ENCODE data around the gene MS4A10. TPM values are rescaled to one million over a fixed set of nuclear protein-coding genes. Genes with fewer than 3 reads are reported as not detected.
A peak's percentile ranks its signal among the peaks of the same experiment; 100 is the strongest.

MS4A10 gene
- total and polyA plus RNA-seq, 2 experiments from 2014 or later = not detected

GRCh38 chr11:60766547-60766946, 18.6 kb upstream of the MS4A10 start:
- no peak for DNase-seq (ENCODE audit: low spot score)
- Histone ChIP-seq H3K79me2 (replicated peaks; ENCODE audit: insufficient read depth) (no peaks in the 10 kb centered on the region), H3F3A (replicated peaks; ENCODE audit: low read depth) (no peaks in the 10 kb centered on the region), H3K9me2 (ENCODE audit: insufficient read depth) (no peaks in the 10 kb centered on the region; the same call in 1 of the 2 replicates), H3K36me3 (ENCODE audit: insufficient read depth) (no peaks in the 10 kb centered on the region), H3K4me2 (no peak overlapping the region), H4K20me1 (replicated peaks; ENCODE audit: insufficient read depth) (no peaks in the 10 kb centered on the region), H3K4me1 (ENCODE audit: insufficient read depth) (no peaks in the 10 kb centered on the region), H3K27ac (ENCODE audit: low read depth) (no peak overlapping the region), H3K4me3 (no peak overlapping the region), H3K27me3 (ENCODE audit: insufficient read depth) (peaks cover 17% of the 10 kb centered on the region; the same call in 1 of the 2 replicates), H2AFZ (peak overlapping the region; percentile 94; the same call in 1 of the 2 replicates)
- H3K27ac Mint-ChIP-seq = no peak overlapping the region
- no peak overlapping the region for H3K4me3 Mint-ChIP-seq
- H3K4me1 Mint-ChIP-seq = peaks cover 6% of the 10 kb centered on the region; the same call in 2 of the 3 replicates
- no peaks in the 10 kb centered on the region; the same call in 2 of the 3 replicates for H3K36me3 Mint-ChIP-seq (ENCODE audit: low read depth)
- ATAC-seq = no peak
- TF ChIP-seq STAT1 (IDR thresholded peaks at IDR 0.05; ENCODE audit: unreplicated experiment) (no peak), NANOG (IDR thresholded peaks at IDR 0.05; ENCODE audit: borderline replicate concordance) (no peak), ETS1 (IDR thresholded peaks at IDR 0.05) (no peak), CREB1 (CRISPR knock-in tag; IDR thresholded peaks at IDR 0.05; ENCODE audit: low read depth) (no peak)
- peaks cover 13% of the 10 kb centered on the region for H3K27me3 Mint-ChIP-seq (ENCODE audit: insufficient read depth, low read depth, poor library complexity)
- H3K9me3 Mint-ChIP-seq = peaks cover 10% of the 10 kb centered on the region

DNA sequence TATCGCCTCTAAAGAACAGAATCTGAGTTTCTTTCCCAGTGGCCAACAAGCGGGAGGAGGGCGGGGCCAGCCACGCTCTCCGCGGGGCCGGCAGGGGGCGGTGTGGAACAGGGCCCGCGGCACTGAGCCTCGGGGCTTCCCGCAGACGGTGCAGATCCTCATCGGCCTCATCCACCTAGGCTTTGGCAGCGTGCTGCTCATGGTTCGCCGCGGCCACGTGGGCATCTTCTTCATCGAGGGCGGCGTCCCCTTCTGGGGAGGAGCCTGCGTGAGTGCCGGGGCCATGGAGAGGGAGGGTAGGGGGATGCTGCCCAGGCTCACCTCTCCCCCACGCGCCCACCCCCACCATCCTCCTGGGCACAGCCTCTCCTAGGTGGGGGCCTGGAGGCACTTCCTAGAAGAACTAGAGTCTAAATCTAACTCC, 17.7 kb upstream of the MS4A10 start:
- Mint-ChIP-seq H3K27me3 (ENCODE audit: insufficient read depth, low read depth, poor library complexity) (peaks cover 13% of the 10 kb centered on the region), H3K9me3 (peaks cover 10% of the 10 kb centered on the region), H3K36me3 (ENCODE audit: low read depth) (no peaks in the 10 kb centered on the region; the same call in 2 of the 3 replicates), H3K4me1 (peaks cover 6% of the 10 kb centered on the region; the same call in 2 of the 3 replicates), H3K4me3 (no peak overlapping the region), H3K27ac (no peak overlapping the region)
- Histone ChIP-seq H3K79me2 (replicated peaks; ENCODE audit: insufficient read depth) (no peaks in the 10 kb centered on the region), H3K36me3 (ENCODE audit: insufficient read depth) (no peaks in the 10 kb centered on the region), H3K9me2 (ENCODE audit: insufficient read depth) (no peaks in the 10 kb centered on the region; the same call in 1 of the 2 replicates), H3K4me3 (no peak overlapping the region), H3K27me3 (ENCODE audit: insufficient read depth) (peaks cover 17% of the 10 kb centered on the region; the same call in 1 of the 2 replicates), H3K4me1 (ENCODE audit: insufficient read depth) (no peaks in the 10 kb centered on the region), H4K20me1 (replicated peaks; ENCODE audit: insufficient read depth) (no peaks in the 10 kb centered on the region), H3K27ac (ENCODE audit: low read depth) (no peak overlapping the region), H3K4me2 (no peak overlapping the region), H3F3A (replicated peaks; ENCODE audit: low read depth) (no peaks in the 10 kb centered on the region), H2AFZ (peak overlapping the region; percentile 94; the same call in 1 of the 2 replicates)
- TF ChIP-seq, protein P1, sequence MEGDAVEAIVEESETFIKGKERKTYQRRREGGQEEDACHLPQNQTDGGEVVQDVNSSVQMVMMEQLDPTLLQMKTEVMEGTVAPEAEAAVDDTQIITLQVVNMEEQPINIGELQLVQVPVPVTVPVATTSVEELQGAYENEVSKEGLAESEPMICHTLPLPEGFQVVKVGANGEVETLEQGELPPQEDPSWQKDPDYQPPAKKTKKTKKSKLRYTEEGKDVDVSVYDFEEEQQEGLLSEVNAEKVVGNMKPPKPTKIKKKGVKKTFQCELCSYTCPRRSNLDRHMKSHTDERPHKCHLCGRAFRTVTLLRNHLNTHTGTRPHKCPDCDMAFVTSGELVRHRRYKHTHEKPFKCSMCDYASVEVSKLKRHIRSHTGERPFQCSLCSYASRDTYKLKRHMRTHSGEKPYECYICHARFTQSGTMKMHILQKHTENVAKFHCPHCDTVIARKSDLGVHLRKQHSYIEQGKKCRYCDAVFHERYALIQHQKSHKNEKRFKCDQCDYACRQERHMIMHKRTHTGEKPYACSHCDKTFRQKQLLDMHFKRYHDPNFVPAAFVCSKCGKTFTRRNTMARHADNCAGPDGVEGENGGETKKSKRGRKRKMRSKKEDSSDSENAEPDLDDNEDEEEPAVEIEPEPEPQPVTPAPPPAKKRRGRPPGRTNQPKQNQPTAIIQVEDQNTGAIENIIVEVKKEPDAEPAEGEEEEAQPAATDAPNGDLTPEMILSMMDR (conservative IDR thresholded peaks at IDR 0.05; ENCODE audit: low read depth in 2 of 2) = peak; percentile 81 to 86
- TF ChIP-seq ETS1 (IDR thresholded peaks at IDR 0.05) = no peak
- ATAC-seq (peak; percentile 87), DNase-seq (ENCODE audit: low spot score) (peak; percentile 83)

Data from GM23338 (cell line).